ENCODE data around the gene TOPBP1.

- no peak for TF ChIP-seq CBX5 (IDR thresholded peaks at IDR 0.05; ENCODE audit: borderline replicate concordance, low read depth)
- no peak for TF ChIP-seq CBFB (CRISPR knock-in tag; IDR thresholded peaks at IDR 0.05)
- TF ChIP-seq HNRNPL (IDR thresholded peaks at IDR 0.05; ENCODE audit: low read depth, low read length) = no peak
- no peak for TF ChIP-seq ZNF274 (IDR thresholded peaks at IDR 0.05; ENCODE audit: borderline replicate concordance, low read depth, low read length)
- no peak for TF ChIP-seq REST (IDR thresholded peaks at IDR 0.05; ENCODE audit: borderline replicate concordance)
- TF ChIP-seq REST (CRISPR knock-in tag; IDR thresholded peaks at IDR 0.05; ENCODE audit: low read depth) = no peak
- TF ChIP-seq SMARCA5 (IDR thresholded peaks at IDR 0.05) = no peak
- TF ChIP-seq, protein P1, sequence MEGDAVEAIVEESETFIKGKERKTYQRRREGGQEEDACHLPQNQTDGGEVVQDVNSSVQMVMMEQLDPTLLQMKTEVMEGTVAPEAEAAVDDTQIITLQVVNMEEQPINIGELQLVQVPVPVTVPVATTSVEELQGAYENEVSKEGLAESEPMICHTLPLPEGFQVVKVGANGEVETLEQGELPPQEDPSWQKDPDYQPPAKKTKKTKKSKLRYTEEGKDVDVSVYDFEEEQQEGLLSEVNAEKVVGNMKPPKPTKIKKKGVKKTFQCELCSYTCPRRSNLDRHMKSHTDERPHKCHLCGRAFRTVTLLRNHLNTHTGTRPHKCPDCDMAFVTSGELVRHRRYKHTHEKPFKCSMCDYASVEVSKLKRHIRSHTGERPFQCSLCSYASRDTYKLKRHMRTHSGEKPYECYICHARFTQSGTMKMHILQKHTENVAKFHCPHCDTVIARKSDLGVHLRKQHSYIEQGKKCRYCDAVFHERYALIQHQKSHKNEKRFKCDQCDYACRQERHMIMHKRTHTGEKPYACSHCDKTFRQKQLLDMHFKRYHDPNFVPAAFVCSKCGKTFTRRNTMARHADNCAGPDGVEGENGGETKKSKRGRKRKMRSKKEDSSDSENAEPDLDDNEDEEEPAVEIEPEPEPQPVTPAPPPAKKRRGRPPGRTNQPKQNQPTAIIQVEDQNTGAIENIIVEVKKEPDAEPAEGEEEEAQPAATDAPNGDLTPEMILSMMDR (IDR thresholded peaks at IDR 0.05 in 2 of 3, conservative IDR thresholded peaks at IDR 0.05 in 1 of 3; ENCODE audit: insufficient read depth in 2 of 3, low read depth in 1 of 3, low read length in 3 of 3) = no peak
These were observed at the start of gene TOPBP1 for GRCh38 chr3:133661454-133662277.
